Epithelial cell of esophagus (primary cell): ENCODE results near the gene HYDIN.
A peak's percentile ranks its signal among the peaks of the same experiment; 100 is the strongest.

Experiments used
- DNase-seq: peaks from one replicate; pipeline ENCODE4 v3.0.0; 2010; ENCODE audit warnings: low read depth
- H3K4me3 ChIP-seq: 2 replicates; pipeline ENCODE4 v1.5.1; 2011; ENCODE audit warnings: mild to moderate bottlenecking, low read length, control low read depth
- CTCF ChIP-seq: IDR thresholded peaks from 2 replicates; pipeline ENCODE4 v1.5.1; 2011; ENCODE audit warnings: low read depth, mild to moderate bottlenecking, low read length, control low read depth, inconsistent platforms; ENCODE audit not compliant: insufficient read depth; ENCODE audit errors: missing control alignments

The HYDIN gene

GRCh38 chr16:70770626-70771552 is 459.6 kb downstream of the HYDIN start:
- peak; percentile 94 for TF ChIP-seq CTCF
- no peak overlapping the region for H3K4me3 ChIP-seq
- peak; percentile 72 for DNase-seq

- no peak for DNase-seq
- H3K4me3 ChIP-seq: no peak overlapping the region
- TF ChIP-seq CTCF: no peak
Measured at GRCh38 chr16:70770291-70770625, 460.3 kb downstream of the HYDIN start.

- no peak overlapping the region for H3K4me3 ChIP-seq
- peak; percentile 7 for TF ChIP-seq CTCF
- peak; percentile 34 for DNase-seq
Measured at GRCh38 chr16:70769761-70770160, 460.8 kb downstream of the HYDIN start.

- TF ChIP-seq CTCF: no peak
- no peak overlapping the region for H3K4me3 ChIP-seq
- DNase-seq: no peak
Measured at GRCh38 chr16:70769131-70769530, 461.4 kb downstream of the HYDIN start.

- no peak for TF ChIP-seq CTCF
- DNase-seq: peak; percentile 11
- no peak overlapping the region for H3K4me3 ChIP-seq
Measured at GRCh38 chr16:70768203-70768580, 462.3 kb downstream of the HYDIN start.

- TF ChIP-seq CTCF: no peak
- DNase-seq: peak; percentile 63
- no peak overlapping the region for H3K4me3 ChIP-seq
Measured at GRCh38 chr16:70767377-70768202, 462.9 kb downstream of the HYDIN start.
